Mammary epithelial cell (primary cell): Measurements from ENCODE around the gene CLASRP.

Experiments used
- CTCF ChIP-seq, 2 donors: IDR thresholded peaks in 1 of 2; conservative IDR thresholded peaks in 1 of 2; 2 replicates each; pipeline ENCODE4 v1.5.1; 2011 to 2012; ENCODE audit warnings: inconsistent platforms in 2 of 2, low read length in 2 of 2, mild to moderate bottlenecking in 2 of 2, control low read depth in 1 of 2, low read depth in 1 of 2; ENCODE audit not compliant: insufficient read depth in 1 of 2; ENCODE audit errors: extremely low read depth in 1 of 2
- EZH2 ChIP-seq: IDR thresholded peaks from 2 replicates; pipeline ENCODE4 v1.6.1; 2012; ENCODE audit warnings: low read length, inconsistent platforms, borderline replicate concordance

- peak in 1 of 2 donors; percentile 17 for TF ChIP-seq CTCF (conservative IDR thresholded peaks at IDR 0.05 in 1 of 2, IDR thresholded peaks at IDR 0.05 in 1 of 2; ENCODE audit: extremely low read depth in 1 of 2, insufficient read depth in 1 of 2, low read depth in 1 of 2, low read length in 2 of 2)
- no peak for TF ChIP-seq EZH2
Observed at GRCh38 chr19:45103508-45104319, 64.9 kb downstream of the CLASRP start.
